Mammary epithelial cell (primary cell): ENCODE measurements around the gene CSNK1A1.

Source experiments
- CTCF ChIP-seq, 2 donors: IDR thresholded peaks in 1 of 2; conservative IDR thresholded peaks in 1 of 2; 2 replicates each; pipeline ENCODE4 v1.5.1; 2011 to 2012; ENCODE audit warnings: inconsistent platforms in 2 of 2, low read length in 2 of 2, mild to moderate bottlenecking in 2 of 2, control low read depth in 1 of 2, low read depth in 1 of 2; ENCODE audit not compliant: insufficient read depth in 1 of 2; ENCODE audit errors: extremely low read depth in 1 of 2
- EZH2 ChIP-seq: IDR thresholded peaks from 2 replicates; pipeline ENCODE4 v1.6.1; 2012; ENCODE audit warnings: low read length, inconsistent platforms, borderline replicate concordance

GRCh38 chr5:149600932-149601331, 49.7 kb upstream of the CSNK1A1 start:
- no peak for TF ChIP-seq CTCF (conservative IDR thresholded peaks at IDR 0.05 in 1 of 2, IDR thresholded peaks at IDR 0.05 in 1 of 2; ENCODE audit: extremely low read depth in 1 of 2, insufficient read depth in 1 of 2, low read depth in 1 of 2, low read length in 2 of 2)
- no peak for TF ChIP-seq EZH2
